Measurements from ENCODE around the gene PLEKHG4. TPM values are rescaled to one million over a fixed set of nuclear protein-coding genes. Genes with fewer than 3 reads are reported as not detected.
A peak's percentile ranks its signal among the peaks of the same experiment; 100 is the strongest.

The PLEKHG4 gene
- total RNA-seq, 2 donors from 2014 or later = 7.7 to 57.8 TPM

DNA sequence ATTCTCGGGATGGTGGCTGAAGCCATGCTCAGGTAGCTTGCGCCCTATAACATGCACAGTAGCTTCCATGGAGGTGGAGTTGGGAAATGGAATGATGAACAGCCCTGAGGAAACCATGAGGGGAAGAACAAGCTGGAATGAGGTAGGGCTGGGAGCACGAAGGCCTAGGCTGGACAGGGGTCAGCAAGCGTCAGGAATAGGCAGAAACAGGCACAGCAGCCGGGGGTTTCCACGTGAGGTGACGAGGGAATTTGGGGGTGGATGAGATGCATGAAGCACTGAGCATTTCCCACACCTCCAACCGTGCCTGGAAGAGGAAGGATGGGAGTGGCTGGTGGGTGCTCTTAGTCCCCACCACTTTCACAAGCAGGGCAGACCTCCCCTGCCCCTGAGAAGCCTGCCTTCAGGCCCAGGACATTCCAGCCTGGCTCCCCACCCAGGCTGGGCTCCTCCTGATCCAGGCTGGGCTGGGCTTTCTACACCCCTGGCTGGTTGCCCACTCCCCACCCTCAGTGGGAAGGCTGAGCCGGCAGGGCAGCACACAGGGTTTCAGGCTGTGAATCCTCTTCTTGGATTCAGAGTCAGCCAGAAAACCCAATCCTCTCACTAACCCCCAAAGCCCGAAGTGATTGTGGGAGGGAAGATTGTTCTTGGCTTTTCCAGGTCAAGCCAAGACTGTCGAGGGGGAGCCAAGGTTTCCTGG lies 21.9 kb downstream of the PLEKHG4 start:
- no peaks in the 10 kb centered on the region for H3K27me3 ChIP-seq (replicated peaks; ENCODE audit: insufficient read depth)
- no peaks in the 10 kb centered on the region for H3K9me3 ChIP-seq
- no peaks in the 10 kb centered on the region for H3K36me3 ChIP-seq
- peak; percentile 39 for DNase-seq (ENCODE audit: low spot score)
- TF ChIP-seq POLR2AphosphoS5 (IDR thresholded peaks at IDR 0.05) = peak; percentile 12
- TF ChIP-seq, protein P1, sequence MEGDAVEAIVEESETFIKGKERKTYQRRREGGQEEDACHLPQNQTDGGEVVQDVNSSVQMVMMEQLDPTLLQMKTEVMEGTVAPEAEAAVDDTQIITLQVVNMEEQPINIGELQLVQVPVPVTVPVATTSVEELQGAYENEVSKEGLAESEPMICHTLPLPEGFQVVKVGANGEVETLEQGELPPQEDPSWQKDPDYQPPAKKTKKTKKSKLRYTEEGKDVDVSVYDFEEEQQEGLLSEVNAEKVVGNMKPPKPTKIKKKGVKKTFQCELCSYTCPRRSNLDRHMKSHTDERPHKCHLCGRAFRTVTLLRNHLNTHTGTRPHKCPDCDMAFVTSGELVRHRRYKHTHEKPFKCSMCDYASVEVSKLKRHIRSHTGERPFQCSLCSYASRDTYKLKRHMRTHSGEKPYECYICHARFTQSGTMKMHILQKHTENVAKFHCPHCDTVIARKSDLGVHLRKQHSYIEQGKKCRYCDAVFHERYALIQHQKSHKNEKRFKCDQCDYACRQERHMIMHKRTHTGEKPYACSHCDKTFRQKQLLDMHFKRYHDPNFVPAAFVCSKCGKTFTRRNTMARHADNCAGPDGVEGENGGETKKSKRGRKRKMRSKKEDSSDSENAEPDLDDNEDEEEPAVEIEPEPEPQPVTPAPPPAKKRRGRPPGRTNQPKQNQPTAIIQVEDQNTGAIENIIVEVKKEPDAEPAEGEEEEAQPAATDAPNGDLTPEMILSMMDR (IDR thresholded peaks at IDR 0.05) = no peak
- no peak overlapping the region for H3K4me3 ChIP-seq
- intact Hi-C loops (cut with DNase I) = no loop called here
- H3K4me1 ChIP-seq (replicated peaks) = peaks cover 8% of the 10 kb centered on the region
- WGBS = 52% methylated on average over 11 of the region's 11 CpGs
- peak overlapping the region; percentile 3 to 62 for H3K27ac ChIP-seq

DNA sequence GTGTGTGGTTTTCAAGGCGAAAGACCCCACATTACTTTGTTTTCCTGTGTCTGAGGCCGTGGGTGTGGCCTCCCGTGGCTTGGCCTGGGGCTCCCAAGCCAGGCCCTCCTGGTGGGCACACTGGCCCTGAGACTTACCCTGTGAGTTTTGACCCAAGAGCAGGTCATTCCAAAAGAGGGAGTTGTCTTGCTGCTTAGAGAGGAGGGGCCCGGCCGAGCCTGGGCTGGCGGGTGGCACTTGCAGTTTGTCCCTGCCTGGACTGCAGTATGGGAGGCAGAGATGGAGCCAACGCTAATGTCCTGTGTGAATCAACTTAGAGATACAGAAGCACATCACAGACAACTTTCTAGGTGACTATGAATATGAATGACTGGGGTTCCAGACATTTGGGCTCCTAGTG lies 22.7 kb downstream of the PLEKHG4 start:
- no peak for DNase-seq (ENCODE audit: low spot score)
- WGBS = 35% methylated on average over 7 of the region's 7 CpGs
- H3K27ac ChIP-seq = peak overlapping the region; percentile 3 to 62

DNA sequence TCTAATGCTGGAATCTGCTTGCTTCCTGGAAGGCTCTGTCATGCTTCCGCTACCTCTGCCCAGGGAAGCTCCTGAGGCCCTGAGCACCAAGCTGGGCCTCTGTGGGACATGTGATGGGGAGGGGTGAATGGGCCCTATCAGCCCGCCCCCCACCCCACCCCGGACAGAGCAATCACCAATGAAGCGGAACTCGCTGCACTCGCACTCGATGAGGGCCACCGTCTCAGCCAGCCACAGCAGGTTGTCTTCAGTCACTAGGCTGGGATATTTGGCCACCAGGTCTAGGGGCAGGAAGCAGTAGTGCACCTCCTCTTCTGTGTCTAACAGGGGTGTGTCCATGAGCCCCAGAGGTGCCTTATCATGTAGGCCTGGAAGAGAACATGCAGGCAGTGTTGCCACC lies 23.6 kb downstream of the PLEKHG4 start:
- WGBS = 82% methylated on average over 8 of the region's 8 CpGs
- DNase-seq (ENCODE audit: low spot score) = no peak
- H3K36me3 ChIP-seq = no peaks in the 10 kb centered on the region
- TF ChIP-seq POLR2AphosphoS5 (IDR thresholded peaks at IDR 0.05) (no peak), POLR2A (IDR thresholded peaks at IDR 0.05) (no peak)
- TF ChIP-seq, protein P1 (IDR thresholded peaks at IDR 0.05) = no peak
- H3K4me3 ChIP-seq = no peak overlapping the region
- intact Hi-C loops (cut with DNase I) = no loop called here
- peak overlapping the region in 1 of 2 donors; percentile 62 for H3K27ac ChIP-seq
- H3K4me1 ChIP-seq (replicated peaks) = peaks cover 8% of the 10 kb centered on the region
- no peaks in the 10 kb centered on the region for H3K9me3 ChIP-seq
- no peaks in the 10 kb centered on the region for H3K27me3 ChIP-seq (replicated peaks; ENCODE audit: insufficient read depth)

More for the DNA sequence above, 22.7 kb downstream of the PLEKHG4 start:
- no peak for TF ChIP-seq POLR2A (IDR thresholded peaks at IDR 0.05)
- TF ChIP-seq, protein P1 (IDR thresholded peaks at IDR 0.05) = no peak
- TF ChIP-seq POLR2AphosphoS5 (IDR thresholded peaks at IDR 0.05) = no peak
- intact Hi-C loops (cut with DNase I) = no loop called here
- Histone ChIP-seq H3K36me3 (no peaks in the 10 kb centered on the region), H3K4me3 (no peak overlapping the region), H3K27me3 (replicated peaks; ENCODE audit: insufficient read depth) (no peaks in the 10 kb centered on the region), H3K9me3 (no peaks in the 10 kb centered on the region), H3K4me1 (replicated peaks) (peaks cover 8% of the 10 kb centered on the region)

DNA sequence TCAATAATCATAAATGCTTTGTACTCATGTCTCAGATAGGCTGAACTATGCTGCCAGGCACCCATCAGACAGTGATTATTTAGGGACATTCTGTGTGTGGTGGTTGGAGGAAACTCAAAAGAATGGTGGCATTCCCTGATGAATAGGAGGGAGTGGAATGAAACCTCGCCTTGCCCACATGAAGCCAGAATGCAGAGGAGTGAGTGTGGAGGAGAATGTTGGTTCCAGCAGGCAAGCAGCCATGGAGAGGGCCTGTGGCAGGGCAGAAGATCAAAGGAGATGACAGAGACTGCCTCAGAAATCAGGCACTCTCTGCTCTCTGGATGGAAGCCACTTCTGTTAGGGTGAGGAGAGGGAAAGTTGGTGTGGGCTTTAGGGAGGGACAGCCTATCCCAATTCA lies 24.7 kb downstream of the PLEKHG4 start:
- Histone ChIP-seq H3K36me3 (no peaks in the 10 kb centered on the region), H3K4me1 (replicated peaks) (peaks cover 8% of the 10 kb centered on the region), H3K27ac (no peak overlapping the region), H3K4me3 (no peak overlapping the region), H3K9me3 (no peaks in the 10 kb centered on the region), H3K27me3 (replicated peaks; ENCODE audit: insufficient read depth) (no peaks in the 10 kb centered on the region)
- DNase-seq (ENCODE audit: low spot score) = no peak
- TF ChIP-seq, protein P1 (IDR thresholded peaks at IDR 0.05) = no peak
- TF ChIP-seq POLR2A (IDR thresholded peaks at IDR 0.05) = no peak
- no peak for TF ChIP-seq POLR2AphosphoS5 (IDR thresholded peaks at IDR 0.05)
- 42% methylated on average over 1 of the region's 1 CpG for whole genome bisulfite sequencing
- intact Hi-C loops (cut with DNase I) = no loop called here
